ENCODE results near the gene CXXC4. TPM values are rescaled to one million over a fixed set of nuclear protein-coding genes. Genes with fewer than 3 reads are reported as not detected.

CXXC4 gene
- total RNA-seq, 1 experiment from 2014 or later = 4.2 TPM

- no peak overlapping the region for H3K4me3 Mint-ChIP-seq
- no CpG with 5 or more reads among the region's 2 CpGs for WGBS (ENCODE audit: extremely low coverage, insufficient read length, low lambda C conversion rate)
Measured at GRCh38 chr4:104530426-104530825, 35.7 kb upstream of the CXXC4 start.

More at GRCh38 chr4:104530426-104530825, 35.7 kb upstream of the CXXC4 start:
- no peaks in the 10 kb centered on the region for H4K20me1 ChIP-seq (ENCODE audit: control insufficient read depth, insufficient read depth, insufficient read length)
- no peak overlapping the region for H3K27ac ChIP-seq (ENCODE audit: insufficient read length, low read depth, low read length)
- no peaks in the 10 kb centered on the region for H3K9me3 ChIP-seq (ENCODE audit: control insufficient read depth, low read depth, low read length)
- no peak overlapping the region for H2BK12ac ChIP-seq (ENCODE audit: insufficient read length, low read depth, low read length)
- no peak overlapping the region for H2BK5ac ChIP-seq (ENCODE audit: insufficient read length, low read length)
- no peak for DNase-seq
- no peak overlapping the region for H2BK20ac ChIP-seq (ENCODE audit: low read depth, low read length, poor library complexity, severe bottlenecking)
- H3T11ph ChIP-seq (ENCODE audit: low read length) = no peak overlapping the region
- H2AK5ac ChIP-seq (ENCODE audit: insufficient read length, low read length) = no peak overlapping the region
- no peaks in the 10 kb centered on the region for H3K27me3 ChIP-seq (ENCODE audit: insufficient read depth, low read length)
- Mint-ChIP-seq H3K36me3 (ENCODE audit: insufficient read depth in 1 of 3, low read depth in 3 of 3) (no peaks in the 10 kb centered on the region), H3K9me3 (no peaks in the 10 kb centered on the region), H3K4me1 (peaks cover 5 to 10% of the 10 kb centered on the region in 2 experiments; a peak in 3 of 4 replicates), H3K27ac (no peak overlapping the region), H3K27me3 (ENCODE audit: low read depth) (no peaks in the 10 kb centered on the region)
- no peak for TF ChIP-seq CTCF (conservative IDR thresholded peaks at IDR 0.05)
- no peaks in the 10 kb centered on the region for H3K79me2 ChIP-seq (ENCODE audit: insufficient read depth, low read length)
- H4K91ac ChIP-seq (ENCODE audit: insufficient read length, low read depth, low read length) = no peak overlapping the region
- H3K9ac ChIP-seq (ENCODE audit: extremely low read depth, insufficient read length, low read length) = no peak overlapping the region
- H3K23me2 ChIP-seq (ENCODE audit: insufficient read length, low read depth, low read length, poor library complexity, severe bottlenecking) = no peaks in the 10 kb centered on the region
- H3K14ac ChIP-seq (ENCODE audit: insufficient read depth, low read length) = no peak overlapping the region
- H3K18ac ChIP-seq (ENCODE audit: insufficient read length, low read depth, low read length) = no peak overlapping the region
- H3K23ac ChIP-seq (ENCODE audit: insufficient read length, low read depth, low read length) = no peak overlapping the region
- H4K5ac ChIP-seq (ENCODE audit: insufficient read length, low read depth, low read length) = no peak overlapping the region
- no peak overlapping the region for H2BK15ac ChIP-seq (ENCODE audit: low read depth, low read length)
- no peak overlapping the region for H3K4me2 ChIP-seq (ENCODE audit: insufficient read depth, insufficient read length, low read length)
- no peaks in the 10 kb centered on the region for H3K79me1 ChIP-seq (ENCODE audit: insufficient read depth, low read depth, low read length, poor library complexity, severe bottlenecking)
- no peaks in the 10 kb centered on the region; the same call in 1 of the 2 replicates for H3K4me1 ChIP-seq (ENCODE audit: insufficient read depth, low read length)
- H2BK120ac ChIP-seq (ENCODE audit: low read depth, low read length, poor library complexity, severe bottlenecking) = no peak overlapping the region
- H4K8ac ChIP-seq (replicated peaks; ENCODE audit: insufficient read length, low read depth, low read length) = no peak overlapping the region
- H2AFZ ChIP-seq (ENCODE audit: low read length) = no peak overlapping the region
- no peak overlapping the region for H3K4ac ChIP-seq (ENCODE audit: low read depth, low read length)
- H3K56ac ChIP-seq (ENCODE audit: insufficient read length, low read depth, low read length) = no peak overlapping the region
